H1 (cell line): ENCODE data around the gene MUC5AC.

Experiments used
- CEBPB ChIP-seq: IDR thresholded peaks from 2 replicates; pipeline ENCODE4 v1.6.1; 2012; ENCODE audit warnings: low read depth, low read length
- CREB1 ChIP-seq: IDR thresholded peaks from 2 replicates; pipeline ENCODE4 v1.6.1; 2012; ENCODE audit warnings: inconsistent platforms
- CTCF ChIP-seq, 3 experiments: IDR thresholded peaks; 1 replicate in 2 of 3; 2 replicates in 1 of 3; pipeline versions ENCODE4 v1.5.1 to v1.6.1; 2011; ENCODE audit warnings: low read length in 3 of 3, mild to moderate bottlenecking in 3 of 3, inconsistent platforms in 2 of 3, low read depth in 1 of 3, moderate library complexity in 1 of 3; ENCODE audit not compliant: insufficient read depth in 1 of 3; ENCODE audit errors: control extremely low read depth in 1 of 3
- EGR1 ChIP-seq: IDR thresholded peaks from 2 replicates; pipeline ENCODE4 v1.6.1; 2011; ENCODE audit warnings: low read depth, low read length, borderline replicate concordance
- EZH2 ChIP-seq: fragments of 200-600 bp; sonication (generic); IDR thresholded peaks from 2 replicates; pipeline ENCODE4 v1.7.1; 2012; ENCODE audit warnings: low read depth, mild to moderate bottlenecking, moderate library complexity, low read length, inconsistent platforms; ENCODE audit not compliant: severe bottlenecking
- POLR2A ChIP-seq, 2 experiments: IDR thresholded peaks; 1 replicate in 1 of 2; 2 replicates in 1 of 2; pipeline ENCODE4 v1.6.1; 2011; ENCODE audit warnings: low read depth in 2 of 2, low read length in 2 of 2, mild to moderate bottlenecking in 2 of 2; ENCODE audit errors: control extremely low read depth in 1 of 2
- SIN3A ChIP-seq, 2 experiments: IDR thresholded peaks in 1 of 2; conservative IDR thresholded peaks in 1 of 2; 2 replicates each; pipeline ENCODE4 v1.6.1; 2011 to 2012; ENCODE audit warnings: low read length in 2 of 2, improper control_type of control experiment in 1 of 2, low read depth in 1 of 2, mild to moderate bottlenecking in 1 of 2
- SRF ChIP-seq: IDR thresholded peaks from 2 replicates; pipeline ENCODE4 v1.6.1; 2011; ENCODE audit warnings: mild to moderate bottlenecking, low read depth, low read length, moderate library complexity
- TAF1 ChIP-seq: IDR thresholded peaks from 2 replicates; pipeline ENCODE4 v1.6.1; 2011; ENCODE audit warnings: mild to moderate bottlenecking, low read depth, low read length
- TCF12 ChIP-seq: IDR thresholded peaks from 2 replicates; pipeline ENCODE4 v1.6.1; 2011; ENCODE audit warnings: low read depth, mild to moderate bottlenecking, low read length
- ZNF274 ChIP-seq: IDR thresholded peaks from 2 replicates; pipeline ENCODE4 v1.7.0; 2012; ENCODE audit warnings: low read length, borderline replicate concordance; ENCODE audit errors: extremely low read depth
- TF ChIP-seq, protein P1 (sequence below): fragments of 300-600 bp; sonication (generic); IDR thresholded peaks from 2 replicates; pipeline ENCODE4 v1.7.1; 2012; ENCODE audit warnings: low read length, moderate library complexity, mild to moderate bottlenecking, inconsistent platforms; ENCODE audit not compliant: insufficient replicate concordance

- TF ChIP-seq CTCF (IDR thresholded peaks at IDR 0.05; ENCODE audit: control extremely low read depth in 1 of 3, insufficient read depth in 1 of 3, low read depth in 1 of 3, low read length in 3 of 3) (no peak), CEBPB (no peak), EZH2 (no peak), POLR2A (IDR thresholded peaks at IDR 0.05; ENCODE audit: control extremely low read depth in 1 of 2, low read depth in 2 of 2, low read length in 2 of 2) (no peak), TCF12 (no peak), TAF1 (no peak), EGR1 (no peak), SRF (no peak), CREB1 (no peak), SIN3A (conservative IDR thresholded peaks at IDR 0.05 in 1 of 2, IDR thresholded peaks at IDR 0.05 in 1 of 2; ENCODE audit: low read depth in 1 of 2, low read length in 2 of 2) (no peak), ZNF274 (no peak)
- TF ChIP-seq, protein P1, sequence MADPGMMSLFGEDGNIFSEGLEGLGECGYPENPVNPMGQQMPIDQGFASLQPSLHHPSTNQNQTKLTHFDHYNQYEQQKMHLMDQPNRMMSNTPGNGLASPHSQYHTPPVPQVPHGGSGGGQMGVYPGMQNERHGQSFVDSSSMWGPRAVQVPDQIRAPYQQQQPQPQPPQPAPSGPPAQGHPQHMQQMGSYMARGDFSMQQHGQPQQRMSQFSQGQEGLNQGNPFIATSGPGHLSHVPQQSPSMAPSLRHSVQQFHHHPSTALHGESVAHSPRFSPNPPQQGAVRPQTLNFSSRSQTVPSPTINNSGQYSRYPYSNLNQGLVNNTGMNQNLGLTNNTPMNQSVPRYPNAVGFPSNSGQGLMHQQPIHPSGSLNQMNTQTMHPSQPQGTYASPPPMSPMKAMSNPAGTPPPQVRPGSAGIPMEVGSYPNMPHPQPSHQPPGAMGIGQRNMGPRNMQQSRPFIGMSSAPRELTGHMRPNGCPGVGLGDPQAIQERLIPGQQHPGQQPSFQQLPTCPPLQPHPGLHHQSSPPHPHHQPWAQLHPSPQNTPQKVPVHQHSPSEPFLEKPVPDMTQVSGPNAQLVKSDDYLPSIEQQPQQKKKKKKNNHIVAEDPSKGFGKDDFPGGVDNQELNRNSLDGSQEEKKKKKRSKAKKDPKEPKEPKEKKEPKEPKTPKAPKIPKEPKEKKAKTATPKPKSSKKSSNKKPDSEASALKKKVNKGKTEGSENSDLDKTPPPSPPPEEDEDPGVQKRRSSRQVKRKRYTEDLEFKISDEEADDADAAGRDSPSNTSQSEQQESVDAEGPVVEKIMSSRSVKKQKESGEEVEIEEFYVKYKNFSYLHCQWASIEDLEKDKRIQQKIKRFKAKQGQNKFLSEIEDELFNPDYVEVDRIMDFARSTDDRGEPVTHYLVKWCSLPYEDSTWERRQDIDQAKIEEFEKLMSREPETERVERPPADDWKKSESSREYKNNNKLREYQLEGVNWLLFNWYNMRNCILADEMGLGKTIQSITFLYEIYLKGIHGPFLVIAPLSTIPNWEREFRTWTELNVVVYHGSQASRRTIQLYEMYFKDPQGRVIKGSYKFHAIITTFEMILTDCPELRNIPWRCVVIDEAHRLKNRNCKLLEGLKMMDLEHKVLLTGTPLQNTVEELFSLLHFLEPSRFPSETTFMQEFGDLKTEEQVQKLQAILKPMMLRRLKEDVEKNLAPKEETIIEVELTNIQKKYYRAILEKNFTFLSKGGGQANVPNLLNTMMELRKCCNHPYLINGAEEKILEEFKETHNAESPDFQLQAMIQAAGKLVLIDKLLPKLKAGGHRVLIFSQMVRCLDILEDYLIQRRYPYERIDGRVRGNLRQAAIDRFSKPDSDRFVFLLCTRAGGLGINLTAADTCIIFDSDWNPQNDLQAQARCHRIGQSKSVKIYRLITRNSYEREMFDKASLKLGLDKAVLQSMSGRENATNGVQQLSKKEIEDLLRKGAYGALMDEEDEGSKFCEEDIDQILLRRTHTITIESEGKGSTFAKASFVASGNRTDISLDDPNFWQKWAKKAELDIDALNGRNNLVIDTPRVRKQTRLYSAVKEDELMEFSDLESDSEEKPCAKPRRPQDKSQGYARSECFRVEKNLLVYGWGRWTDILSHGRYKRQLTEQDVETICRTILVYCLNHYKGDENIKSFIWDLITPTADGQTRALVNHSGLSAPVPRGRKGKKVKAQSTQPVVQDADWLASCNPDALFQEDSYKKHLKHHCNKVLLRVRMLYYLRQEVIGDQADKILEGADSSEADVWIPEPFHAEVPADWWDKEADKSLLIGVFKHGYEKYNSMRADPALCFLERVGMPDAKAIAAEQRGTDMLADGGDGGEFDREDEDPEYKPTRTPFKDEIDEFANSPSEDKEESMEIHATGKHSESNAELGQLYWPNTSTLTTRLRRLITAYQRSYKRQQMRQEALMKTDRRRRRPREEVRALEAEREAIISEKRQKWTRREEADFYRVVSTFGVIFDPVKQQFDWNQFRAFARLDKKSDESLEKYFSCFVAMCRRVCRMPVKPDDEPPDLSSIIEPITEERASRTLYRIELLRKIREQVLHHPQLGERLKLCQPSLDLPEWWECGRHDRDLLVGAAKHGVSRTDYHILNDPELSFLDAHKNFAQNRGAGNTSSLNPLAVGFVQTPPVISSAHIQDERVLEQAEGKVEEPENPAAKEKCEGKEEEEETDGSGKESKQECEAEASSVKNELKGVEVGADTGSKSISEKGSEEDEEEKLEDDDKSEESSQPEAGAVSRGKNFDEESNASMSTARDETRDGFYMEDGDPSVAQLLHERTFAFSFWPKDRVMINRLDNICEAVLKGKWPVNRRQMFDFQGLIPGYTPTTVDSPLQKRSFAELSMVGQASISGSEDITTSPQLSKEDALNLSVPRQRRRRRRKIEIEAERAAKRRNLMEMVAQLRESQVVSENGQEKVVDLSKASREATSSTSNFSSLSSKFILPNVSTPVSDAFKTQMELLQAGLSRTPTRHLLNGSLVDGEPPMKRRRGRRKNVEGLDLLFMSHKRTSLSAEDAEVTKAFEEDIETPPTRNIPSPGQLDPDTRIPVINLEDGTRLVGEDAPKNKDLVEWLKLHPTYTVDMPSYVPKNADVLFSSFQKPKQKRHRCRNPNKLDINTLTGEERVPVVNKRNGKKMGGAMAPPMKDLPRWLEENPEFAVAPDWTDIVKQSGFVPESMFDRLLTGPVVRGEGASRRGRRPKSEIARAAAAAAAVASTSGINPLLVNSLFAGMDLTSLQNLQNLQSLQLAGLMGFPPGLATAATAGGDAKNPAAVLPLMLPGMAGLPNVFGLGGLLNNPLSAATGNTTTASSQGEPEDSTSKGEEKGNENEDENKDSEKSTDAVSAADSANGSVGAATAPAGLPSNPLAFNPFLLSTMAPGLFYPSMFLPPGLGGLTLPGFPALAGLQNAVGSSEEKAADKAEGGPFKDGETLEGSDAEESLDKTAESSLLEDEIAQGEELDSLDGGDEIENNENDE: no peak
These were observed 47.6 kb upstream of the MUC5AC start for GRCh38 chr11:1109918-1110705.
